H9 (cell line): ENCODE data around the gene MUC22. TPM values are rescaled to one million over a fixed set of nuclear protein-coding genes. Genes with fewer than 3 reads are reported as not detected.

Experiments used
- DNase-seq: peaks from one replicate; pipeline ENCODE4 v3.0.0-alpha.2; 2017
- H2AFZ ChIP-seq: one replicate; pipeline ENCODE4 v1.6.1; 2013; ENCODE audit warnings: mild to moderate bottlenecking, low read length, control low read depth, moderate library complexity
- H2AK5ac ChIP-seq: 2 replicates; pipeline ENCODE4 v1.6.1; 2013; ENCODE audit warnings: low read length, control low read depth, mixed read lengths; ENCODE audit not compliant: insufficient read length
- H2BK120ac ChIP-seq: one replicate; pipeline ENCODE4 v1.6.1; 2013; ENCODE audit warnings: low read depth, mild to moderate bottlenecking, low read length, control low read depth, inconsistent platforms; ENCODE audit not compliant: poor library complexity, severe bottlenecking
- H2BK12ac ChIP-seq: 2 replicates; pipeline ENCODE4 v1.6.1; 2013; ENCODE audit warnings: low read length, control low read depth, mixed read lengths, low read depth; ENCODE audit not compliant: insufficient read length
- H2BK15ac ChIP-seq: 2 replicates; pipeline ENCODE4 v1.6.1; 2013; ENCODE audit warnings: low read depth, low read length, control low read depth
- H2BK20ac ChIP-seq: one replicate; pipeline ENCODE4 v1.6.1; 2013; ENCODE audit warnings: low read depth, mild to moderate bottlenecking, low read length, control low read depth, inconsistent platforms; ENCODE audit not compliant: poor library complexity, severe bottlenecking
- H2BK5ac ChIP-seq: 2 replicates; pipeline ENCODE4 v1.6.1; 2013; ENCODE audit warnings: low read length, control low read depth, mixed read lengths; ENCODE audit not compliant: insufficient read length
- H3K14ac ChIP-seq: 2 replicates; pipeline ENCODE4 v1.6.1; 2013; ENCODE audit warnings: low read length, control low read depth; ENCODE audit not compliant: insufficient read depth
- H3K18ac ChIP-seq: 2 replicates; pipeline ENCODE4 v1.6.1; 2013; ENCODE audit warnings: low read depth, mild to moderate bottlenecking, mixed read lengths, low read length, control low read depth; ENCODE audit not compliant: insufficient read length
- H3K23ac ChIP-seq: 2 replicates; pipeline ENCODE4 v1.6.1; 2013; ENCODE audit warnings: low read length, control low read depth, mixed read lengths, low read depth; ENCODE audit not compliant: insufficient read length
- H3K23me2 ChIP-seq: 2 replicates; pipeline ENCODE4 v1.6.1; 2013; ENCODE audit warnings: low read depth, mild to moderate bottlenecking, mixed read lengths, low read length, control low read depth; ENCODE audit not compliant: insufficient read length, poor library complexity, severe bottlenecking
- H3K27ac ChIP-seq: 2 replicates; pipeline ENCODE4 v1.5.1; 2013; ENCODE audit warnings: low read length, control low read depth, mixed read lengths, low read depth; ENCODE audit not compliant: insufficient read length
- H3K27me3 ChIP-seq: 2 replicates; pipeline ENCODE4 v1.6.1; 2013; ENCODE audit warnings: low read length, control low read depth, inconsistent platforms; ENCODE audit not compliant: insufficient read depth
- H3K4ac ChIP-seq: 2 replicates; pipeline ENCODE4 v1.6.1; 2013; ENCODE audit warnings: low read depth, mild to moderate bottlenecking, control low read depth, inconsistent platforms, low read length, moderate library complexity
- H3K4me1 ChIP-seq: 2 replicates; pipeline ENCODE4 v1.6.1; 2013; ENCODE audit warnings: low read length, control low read depth, inconsistent platforms; ENCODE audit not compliant: insufficient read depth
- H3K4me2 ChIP-seq: 2 replicates; pipeline ENCODE4 v1.6.1; 2013; ENCODE audit warnings: low read length, control low read depth, mixed read lengths; ENCODE audit not compliant: insufficient read length, insufficient read depth
- H3K56ac ChIP-seq: 2 replicates; pipeline ENCODE4 v1.6.1; 2013; ENCODE audit warnings: low read depth, mild to moderate bottlenecking, mixed read lengths, low read length, control low read depth; ENCODE audit not compliant: insufficient read length
- H3K79me1 ChIP-seq: 2 replicates; pipeline ENCODE4 v1.6.1; 2013; ENCODE audit warnings: low read depth, mild to moderate bottlenecking, moderate library complexity, low read length, control low read depth, inconsistent platforms; ENCODE audit not compliant: insufficient read depth, poor library complexity, severe bottlenecking
- H3K79me2 ChIP-seq: 2 replicates; pipeline ENCODE4 v1.6.1; 2013; ENCODE audit warnings: low read length, control low read depth, inconsistent platforms; ENCODE audit not compliant: insufficient read depth
- H3K9ac ChIP-seq: 2 replicates; pipeline ENCODE4 v1.6.1; 2013; ENCODE audit warnings: low read length, control low read depth, mixed read lengths; ENCODE audit not compliant: insufficient read length; ENCODE audit errors: extremely low read depth
- H3K9me3 ChIP-seq: one replicate; pipeline ENCODE4 v1.6.1; 2013; ENCODE audit warnings: low read depth, low read length, inconsistent platforms; ENCODE audit not compliant: control insufficient read depth
- H3T11ph ChIP-seq: one replicate; pipeline ENCODE4 v1.6.1; 2013; ENCODE audit warnings: mild to moderate bottlenecking, low read length, control low read depth, inconsistent platforms
- H4K20me1 ChIP-seq: one replicate; pipeline ENCODE4 v1.6.1; 2013; ENCODE audit not compliant: control insufficient read depth, insufficient read length, insufficient read depth
- H4K5ac ChIP-seq: 2 replicates; pipeline ENCODE4 v1.6.1; 2013; ENCODE audit warnings: low read depth, mild to moderate bottlenecking, mixed read lengths, low read length, control low read depth; ENCODE audit not compliant: insufficient read length
- H4K8ac ChIP-seq: replicated peaks from 2 replicates; pipeline ENCODE4 v1.6.1; 2013; ENCODE audit warnings: low read length, control low read depth, mixed read lengths, low read depth; ENCODE audit not compliant: insufficient read length
- H4K91ac ChIP-seq: 2 replicates; pipeline ENCODE4 v1.6.1; 2013; ENCODE audit warnings: low read depth, mild to moderate bottlenecking, moderate library complexity, mixed read lengths, low read length, control low read depth; ENCODE audit not compliant: insufficient read length
- H3K27ac Mint-ChIP-seq, 3 experiments: 2 replicates in 2 of 3; 3 replicates in 1 of 3; pipeline ENCODE4 v1.8.0; 2020 to 2021; ENCODE audit warnings: mixed read lengths in 3 of 3, mild to moderate bottlenecking in 1 of 3, moderate library complexity in 1 of 3
- H3K27me3 Mint-ChIP-seq: 2 replicates; pipeline ENCODE4 v1.8.0; 2021; ENCODE audit warnings: low read depth, mild to moderate bottlenecking, moderate library complexity, mixed read lengths
- H3K36me3 Mint-ChIP-seq, 3 experiments: 2 replicates in 2 of 3; 3 replicates in 1 of 3; pipeline ENCODE4 v1.8.0; 2020 to 2021; ENCODE audit warnings: low read depth in 3 of 3, mixed read lengths in 3 of 3; ENCODE audit not compliant: insufficient read depth in 1 of 3
- H3K4me1 Mint-ChIP-seq, 2 experiments: 2 replicates each; pipeline ENCODE4 v1.8.0; 2020; ENCODE audit warnings: mixed read lengths in 2 of 2
- H3K4me3 Mint-ChIP-seq, 2 experiments: 2 replicates in 1 of 2; 3 replicates in 1 of 2; pipeline ENCODE4 v1.8.0; 2020 to 2021; ENCODE audit warnings: mild to moderate bottlenecking in 2 of 2, mixed read lengths in 2 of 2, moderate library complexity in 1 of 2
- H3K9me3 Mint-ChIP-seq, 2 experiments: 2 replicates in 1 of 2; 3 replicates in 1 of 2; pipeline ENCODE4 v1.8.0; 2020; ENCODE audit warnings: mild to moderate bottlenecking in 2 of 2, mixed read lengths in 2 of 2, moderate library complexity in 1 of 2
- CTCF ChIP-seq: fragments of 200-600 bp; sonication (generic); conservative IDR thresholded peaks from 3 replicates; pipeline ENCODE4 v1.8.0; 2021; ENCODE audit warnings: antibody characterized with exemption, mild to moderate bottlenecking
- WGBS: extraction: QIAGEN DNeasy Blood & Tissue Kit; methylation state at CpG from one replicate; pipeline ENCODE4 v1.1.7; 2013; ENCODE audit warnings: missing lambda C conversion rate, low lambda C conversion rate, mixed read lengths; ENCODE audit not compliant: insufficient read length; ENCODE audit errors: extremely low coverage; 5-methylcytosine and 5-hydroxymethylcytosine counted together
- total RNA-seq: library from RNA; stranded (reverse); gene quantifications from 2 replicates; pipeline ENCODE4 v1.2.1, GENCODE V29; 2021

MUC22 gene
- total RNA-seq, 1 experiment from 2014 or later: not detected

DNA sequence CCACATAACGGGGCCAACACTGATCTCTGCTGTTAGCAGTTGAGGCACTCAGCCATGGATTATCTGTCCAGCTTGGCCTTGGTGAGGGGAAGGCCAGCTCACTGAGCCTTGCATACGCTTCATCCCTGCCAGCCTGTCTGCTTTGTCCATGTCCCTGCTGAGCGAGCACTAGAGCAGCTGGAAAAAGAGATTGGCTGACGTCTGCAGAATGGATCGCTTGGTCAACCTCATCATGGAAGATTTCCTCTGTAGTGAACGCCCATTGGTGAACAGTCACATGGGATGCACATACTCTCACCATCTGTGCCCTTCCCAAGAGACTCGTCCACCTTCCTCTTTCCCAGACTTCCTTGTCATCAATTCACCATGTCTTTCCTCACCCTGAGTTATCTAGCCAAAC is 26.9 kb downstream of the MUC22 start:
- Histone ChIP-seq H2BK15ac (no peak overlapping the region), H4K91ac (no peak overlapping the region), H2BK120ac (no peak overlapping the region), H3K79me1 (no peaks in the 10 kb centered on the region), H2AK5ac (no peak overlapping the region), H3K4me2 (no peak overlapping the region), H4K5ac (no peak overlapping the region), H3K18ac (no peak overlapping the region), H2BK5ac (no peak overlapping the region), H3K9me3 (no peaks in the 10 kb centered on the region), H3K4me1 (no peaks in the 10 kb centered on the region), H3K14ac (no peak overlapping the region), H3K4ac (no peak overlapping the region), H3K79me2 (no peaks in the 10 kb centered on the region), H3K27me3 (no peaks in the 10 kb centered on the region), H3K9ac (no peak overlapping the region), H4K20me1 (no peaks in the 10 kb centered on the region), H2BK20ac (no peak overlapping the region), H3T11ph (no peak overlapping the region), H2BK12ac (no peak overlapping the region), H4K8ac (no peak overlapping the region), H3K23ac (no peak overlapping the region), H3K56ac (no peak overlapping the region), H2AFZ (no peak overlapping the region), H3K23me2 (no peaks in the 10 kb centered on the region), H3K27ac (no peak overlapping the region)
- TF ChIP-seq CTCF: no peak
- Mint-ChIP-seq H3K27me3 (peaks cover 7% of the 10 kb centered on the region), H3K27ac (no peak overlapping the region; a peak in 1 of 7 replicates), H3K4me3 (no peak overlapping the region), H3K36me3 (no peaks in the 10 kb centered on the region), H3K9me3 (no peaks in the 10 kb centered on the region; a peak in 1 of 5 replicates), H3K4me1 (no peaks in the 10 kb centered on the region)
- WGBS: no CpG with 5 or more reads among the region's 7 CpGs
- no peak for DNase-seq
